ENCODE measurements around the gene DDX24. TPM values are rescaled to one million over a fixed set of nuclear protein-coding genes. Genes with fewer than 3 reads are reported as not detected.
A peak's percentile ranks its signal among the peaks of the same experiment; 100 is the strongest.

Gene DDX24
- total RNA-seq, 1 donor from 2014 or later: 168 TPM

GRCh38 chr14:94034886-94035285, 46.1 kb downstream of the DDX24 start:
- Mint-ChIP-seq H3K27me3 (ENCODE audit: low read depth) (no peaks in the 10 kb centered on the region), H3K4me1 (peaks cover 10% of the 10 kb centered on the region), H3K9me3 (no peaks in the 10 kb centered on the region), H3K36me3 (ENCODE audit: low read depth) (peaks cover 5% of the 10 kb centered on the region), H3K27ac (ENCODE audit: unreplicated experiment) (no peak overlapping the region), H3K4me3 (no peak overlapping the region)
- DNase-seq (ENCODE audit: low read depth, low spot score): no peak
- TF ChIP-seq, protein P1, sequence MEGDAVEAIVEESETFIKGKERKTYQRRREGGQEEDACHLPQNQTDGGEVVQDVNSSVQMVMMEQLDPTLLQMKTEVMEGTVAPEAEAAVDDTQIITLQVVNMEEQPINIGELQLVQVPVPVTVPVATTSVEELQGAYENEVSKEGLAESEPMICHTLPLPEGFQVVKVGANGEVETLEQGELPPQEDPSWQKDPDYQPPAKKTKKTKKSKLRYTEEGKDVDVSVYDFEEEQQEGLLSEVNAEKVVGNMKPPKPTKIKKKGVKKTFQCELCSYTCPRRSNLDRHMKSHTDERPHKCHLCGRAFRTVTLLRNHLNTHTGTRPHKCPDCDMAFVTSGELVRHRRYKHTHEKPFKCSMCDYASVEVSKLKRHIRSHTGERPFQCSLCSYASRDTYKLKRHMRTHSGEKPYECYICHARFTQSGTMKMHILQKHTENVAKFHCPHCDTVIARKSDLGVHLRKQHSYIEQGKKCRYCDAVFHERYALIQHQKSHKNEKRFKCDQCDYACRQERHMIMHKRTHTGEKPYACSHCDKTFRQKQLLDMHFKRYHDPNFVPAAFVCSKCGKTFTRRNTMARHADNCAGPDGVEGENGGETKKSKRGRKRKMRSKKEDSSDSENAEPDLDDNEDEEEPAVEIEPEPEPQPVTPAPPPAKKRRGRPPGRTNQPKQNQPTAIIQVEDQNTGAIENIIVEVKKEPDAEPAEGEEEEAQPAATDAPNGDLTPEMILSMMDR (conservative IDR thresholded peaks at IDR 0.05): no peak

DNA sequence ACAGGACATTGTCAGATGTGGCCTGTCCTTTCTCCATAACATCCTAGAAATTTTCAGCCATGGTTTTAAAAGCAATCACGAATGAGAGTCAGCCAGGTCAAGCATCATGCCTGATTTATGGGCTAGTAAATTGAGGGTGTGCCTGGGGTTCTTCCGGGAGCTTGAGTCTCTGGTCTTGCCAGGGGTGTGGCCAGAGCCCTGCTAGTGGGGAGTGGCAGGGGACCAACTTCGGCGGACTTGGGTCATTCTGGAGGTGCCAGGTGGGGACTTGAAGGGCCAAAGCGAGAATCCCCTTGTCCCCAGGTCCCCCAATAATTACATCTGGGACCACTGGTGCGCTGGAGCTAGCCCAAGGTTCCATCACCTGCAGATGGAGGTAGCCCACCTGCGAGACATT, 49.1 kb downstream of the DDX24 start:
- Mint-ChIP-seq H3K9me3 (no peaks in the 10 kb centered on the region), H3K27me3 (ENCODE audit: low read depth) (no peaks in the 10 kb centered on the region), H3K27ac (ENCODE audit: unreplicated experiment) (no peak overlapping the region), H3K4me3 (no peak overlapping the region), H3K4me1 (peaks cover 9% of the 10 kb centered on the region), H3K36me3 (ENCODE audit: low read depth) (peaks cover 5% of the 10 kb centered on the region)
- TF ChIP-seq, protein P1 (conservative IDR thresholded peaks at IDR 0.05): no peak
- DNase-seq (ENCODE audit: low read depth, low spot score): no peak

- no peak overlapping the region for H3K4me3 Mint-ChIP-seq
- TF ChIP-seq, protein P1 (conservative IDR thresholded peaks at IDR 0.05): no peak
Observed at GRCh38 chr14:94031161-94031882, 49.7 kb downstream of the DDX24 start.

GRCh38 chr14:94030571-94030970, 50.4 kb downstream of the DDX24 start:
- TF ChIP-seq, protein P1 (conservative IDR thresholded peaks at IDR 0.05): no peak
- H3K27me3 Mint-ChIP-seq (ENCODE audit: low read depth): no peaks in the 10 kb centered on the region
- H3K27ac Mint-ChIP-seq (ENCODE audit: unreplicated experiment): no peak overlapping the region
- DNase-seq (ENCODE audit: low read depth, low spot score): no peak
- H3K4me1 Mint-ChIP-seq: peaks cover 8% of the 10 kb centered on the region
- no peak overlapping the region for H3K4me3 Mint-ChIP-seq
- no peaks in the 10 kb centered on the region for H3K36me3 Mint-ChIP-seq (ENCODE audit: low read depth)
- no peaks in the 10 kb centered on the region for H3K9me3 Mint-ChIP-seq

More at GRCh38 chr14:94031161-94031882, 49.7 kb downstream of the DDX24 start:
- H3K27ac Mint-ChIP-seq (ENCODE audit: unreplicated experiment): no peak overlapping the region
- H3K4me1 Mint-ChIP-seq: peaks cover 3% of the 10 kb centered on the region
- H3K9me3 Mint-ChIP-seq: no peaks in the 10 kb centered on the region
- no peak for DNase-seq (ENCODE audit: low read depth, low spot score)
- peaks cover under 1% of the 10 kb centered on the region for H3K36me3 Mint-ChIP-seq (ENCODE audit: low read depth)
- no peaks in the 10 kb centered on the region for H3K27me3 Mint-ChIP-seq (ENCODE audit: low read depth)

GRCh38 chr14:94029671-94030203, 51.3 kb downstream of the DDX24 start:
- Mint-ChIP-seq H3K4me3 (peak overlapping the region; percentile 50), H3K36me3 (ENCODE audit: low read depth) (no peaks in the 10 kb centered on the region), H3K27ac (ENCODE audit: unreplicated experiment) (no peak overlapping the region), H3K27me3 (ENCODE audit: low read depth) (no peaks in the 10 kb centered on the region), H3K9me3 (no peaks in the 10 kb centered on the region), H3K4me1 (peaks cover 8% of the 10 kb centered on the region)
- TF ChIP-seq, protein P1 (conservative IDR thresholded peaks at IDR 0.05): no peak
- DNase-seq (ENCODE audit: low read depth, low spot score): no peak

Measured in neural crest cell (in vitro differentiated cells).